Esophagus squamous epithelium (tissue), 5 donors: Measurements from ENCODE around the gene PTPRJ. TPM values are rescaled to one million over a fixed set of nuclear protein-coding genes. Genes with fewer than 3 reads are reported as not detected.

Experiments
- DNase-seq: peaks from one replicate; lab custom pipeline; 2025; lab: John Stamatoyannopoulos, UW
- H3K27ac ChIP-seq, 4 donors: fragments of 200-600 bp; sonication (generic); one replicate each; pipeline ENCODE4 v1.5.1; 2016 to 2019; ENCODE audit warnings: mild to moderate bottlenecking in 1 of 4
- H3K27me3 ChIP-seq, 4 donors: fragments of 200-600 bp; sonication (generic); 1 replicate in 3 of 4; 2 replicates in 1 of 4; pipeline versions ENCODE4 v1.5.1 to v1.6.0; 2017 to 2021; ENCODE audit warnings: antibody characterized with exemption in 1 of 4
- H3K36me3 ChIP-seq, 3 donors: fragments of 200-600 bp; sonication (generic); one replicate each; pipeline ENCODE4 v1.5.1; 2016 to 2019
- H3K4me1 ChIP-seq, 3 donors: fragments of 200-600 bp; sonication (generic); one replicate each; pipeline ENCODE4 v1.5.1; 2017 to 2019
- H3K4me3 ChIP-seq, 4 donors: fragments of 200-600 bp; sonication (generic); 1 replicate in 3 of 4; 2 replicates in 1 of 4; pipeline ENCODE4 v1.5.1; 2016 to 2019; ENCODE audit warnings: mild to moderate bottlenecking in 2 of 4, moderate library complexity in 1 of 4
- H3K9me3 ChIP-seq, 3 donors: fragments of 200-600 bp; sonication (generic); one replicate each; pipeline ENCODE4 v1.5.1; 2016 to 2019
- POLR2A ChIP-seq, 4 donors: fragments of 450-650 bp; IDR thresholded peaks; one replicate each; pipeline ENCODE4 v1.6.1; 2017; ENCODE audit warnings: antibody characterized with exemption in 4 of 4, mild to moderate bottlenecking in 4 of 4, moderate library complexity in 3 of 4
- WGBS, 2 donors: methylation state at CpG; one replicate each; pipeline ENCODE4 v1.1.5; 2018; 5-methylcytosine and 5-hydroxymethylcytosine counted together
- intact Hi-C: fragments of 100-400 bp; cut with DNase I; formaldehyde crosslinking; loops from one replicate; pipeline ENCODE4 v1.15.0; 2022
- total RNA-seq, 4 donors: library from RNA; depleted of rRNA; stranded (reverse); fragments of >200 nt; gene quantifications; one replicate each; pipeline ENCODE4 v1.1.0, GENCODE V29; 2016
- TF ChIP-seq, protein P1 (sequence below), 6 experiments: fragments of 450-650 bp in 4 of 6; fragments of 200-600 bp in 2 of 6; sonication (generic) in 2 of 6; IDR thresholded peaks; one replicate each; pipeline ENCODE4 v1.5.1; 2016 to 2019; ENCODE audit warnings: antibody characterized with exemption in 6 of 6, mild to moderate bottlenecking in 4 of 6, moderate library complexity in 4 of 6
- donor health status: DM: yes; HTN: yes; CAD: no.

PTPRJ gene
- total RNA-seq, 4 donors from 2014 or later, result 1.7 to 11.6 (median 3.4) TPM

GRCh38 chr11:48167380-48167779 lies 187.0 kb downstream of the PTPRJ start:
- 83 to 92% methylated on average over 6 of the region's 6 CpGs for WGBS, 2 donors
- Histone ChIP-seq H3K36me3 (peaks cover 0 to 17% (median 0%) of the 10 kb centered on the region in 3 donors), H3K27ac (no peak overlapping the region), H3K4me1 (peaks cover 5 to 26% (median 16%) of the 10 kb centered on the region in 3 donors), H3K4me3 (no peak overlapping the region), H3K27me3 (no peaks in the 10 kb centered on the region), H3K9me3 (no peaks in the 10 kb centered on the region)
- intact Hi-C loops, result no loop called here
- no peak for DNase-seq
- TF ChIP-seq, protein P1, sequence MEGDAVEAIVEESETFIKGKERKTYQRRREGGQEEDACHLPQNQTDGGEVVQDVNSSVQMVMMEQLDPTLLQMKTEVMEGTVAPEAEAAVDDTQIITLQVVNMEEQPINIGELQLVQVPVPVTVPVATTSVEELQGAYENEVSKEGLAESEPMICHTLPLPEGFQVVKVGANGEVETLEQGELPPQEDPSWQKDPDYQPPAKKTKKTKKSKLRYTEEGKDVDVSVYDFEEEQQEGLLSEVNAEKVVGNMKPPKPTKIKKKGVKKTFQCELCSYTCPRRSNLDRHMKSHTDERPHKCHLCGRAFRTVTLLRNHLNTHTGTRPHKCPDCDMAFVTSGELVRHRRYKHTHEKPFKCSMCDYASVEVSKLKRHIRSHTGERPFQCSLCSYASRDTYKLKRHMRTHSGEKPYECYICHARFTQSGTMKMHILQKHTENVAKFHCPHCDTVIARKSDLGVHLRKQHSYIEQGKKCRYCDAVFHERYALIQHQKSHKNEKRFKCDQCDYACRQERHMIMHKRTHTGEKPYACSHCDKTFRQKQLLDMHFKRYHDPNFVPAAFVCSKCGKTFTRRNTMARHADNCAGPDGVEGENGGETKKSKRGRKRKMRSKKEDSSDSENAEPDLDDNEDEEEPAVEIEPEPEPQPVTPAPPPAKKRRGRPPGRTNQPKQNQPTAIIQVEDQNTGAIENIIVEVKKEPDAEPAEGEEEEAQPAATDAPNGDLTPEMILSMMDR (IDR thresholded peaks at IDR 0.05), result no peak
- no peak for TF ChIP-seq POLR2A (IDR thresholded peaks at IDR 0.05)

- intact Hi-C loops, result no loop called here
- Histone ChIP-seq H3K9me3 (no peaks in the 10 kb centered on the region), H3K4me1 (peaks cover 5 to 31% (median 16%) of the 10 kb centered on the region in 3 donors), H3K27ac (peak overlapping the region in 1 of 4 donors; percentile 7), H3K4me3 (no peak overlapping the region), H3K36me3 (peaks cover 0 to 11% (median 0%) of the 10 kb centered on the region in 3 donors), H3K27me3 (no peaks in the 10 kb centered on the region)
- WGBS, 2 donors, result 87 to 92% methylated on average over 2 to 6 of the region's 6 CpGs
- DNase-seq, result no peak
- no peak for TF ChIP-seq POLR2A (IDR thresholded peaks at IDR 0.05)
- TF ChIP-seq, protein P1 (IDR thresholded peaks at IDR 0.05), result no peak
Observed at GRCh38 chr11:48168815-48169214, 188.5 kb downstream of the PTPRJ start.

GRCh38 chr11:48169259-48169658 lies 188.9 kb downstream of the PTPRJ start:
- H3K36me3 ChIP-seq, result peaks cover 0 to 6% (median 0%) of the 10 kb centered on the region in 3 donors
- H3K9me3 ChIP-seq, result no peaks in the 10 kb centered on the region
- WGBS, 2 donors, result 89% methylated on average over 1 of the region's 6 CpGs; no CpG with 5 or more reads in 1 of the 2 donors
- peak overlapping the region in 3 of 4 donors; percentile 5 to 25 (median 7) for H3K27ac ChIP-seq
- no peak overlapping the region for H3K4me3 ChIP-seq
- no peaks in the 10 kb centered on the region for H3K27me3 ChIP-seq
- intact Hi-C loops, result no loop called here
- H3K4me1 ChIP-seq, result peaks cover 5 to 31% (median 16%) of the 10 kb centered on the region in 3 donors
- no peak for DNase-seq
- no peak for TF ChIP-seq POLR2A (IDR thresholded peaks at IDR 0.05)
- TF ChIP-seq, protein P1 (IDR thresholded peaks at IDR 0.05), result no peak

- no peaks in the 10 kb centered on the region for H3K27me3 ChIP-seq
- H3K36me3 ChIP-seq, result peaks cover 0 to 2% (median 0%) of the 10 kb centered on the region in 3 donors
- no peak for DNase-seq
- intact Hi-C loops, result no loop called here
- 47 to 72% methylated on average over 7 of the region's 7 CpGs for WGBS, 2 donors
- H3K4me1 ChIP-seq, result peaks cover 5 to 31% (median 16%) of the 10 kb centered on the region in 3 donors
- no peak overlapping the region for H3K4me3 ChIP-seq
- peak overlapping the region in 2 of 4 donors; percentile 5 to 7 for H3K27ac ChIP-seq
- no peaks in the 10 kb centered on the region for H3K9me3 ChIP-seq
- TF ChIP-seq, protein P1 (IDR thresholded peaks at IDR 0.05), result no peak
- TF ChIP-seq POLR2A (IDR thresholded peaks at IDR 0.05), result no peak
Observed at GRCh38 chr11:48169717-48170116, 189.4 kb downstream of the PTPRJ start.

- TF ChIP-seq, protein P1 (IDR thresholded peaks at IDR 0.05), result no peak
- TF ChIP-seq POLR2A (IDR thresholded peaks at IDR 0.05), result no peak
- H3K27ac ChIP-seq, result peak overlapping the region in 3 of 4 donors; percentile 5 to 34 (median 13)
Observed at GRCh38 chr11:48170241-48171233, 190.2 kb downstream of the PTPRJ start.

More at GRCh38 chr11:48170241-48171233, 190.2 kb downstream of the PTPRJ start:
- no peak overlapping the region for H3K4me3 ChIP-seq
- no peaks in the 10 kb centered on the region for H3K27me3 ChIP-seq
- 47 to 69% methylated on average over 6 to 8 of the region's 10 CpGs for WGBS, 2 donors
- H3K36me3 ChIP-seq, result no peaks in the 10 kb centered on the region
- DNase-seq, result no peak
- peaks cover 5 to 31% (median 16%) of the 10 kb centered on the region in 3 donors for H3K4me1 ChIP-seq
- H3K9me3 ChIP-seq, result no peaks in the 10 kb centered on the region
- intact Hi-C loops, result no loop called here
